Measurements from ENCODE around the gene METTL22. TPM values are rescaled to one million over a fixed set of nuclear protein-coding genes. Genes with fewer than 3 reads are reported as not detected.

Gene METTL22

GRCh38 chr16:8686879-8687278 lies 65.4 kb downstream of the METTL22 start:
- no peaks in the 10 kb centered on the region for H3K27me3 ChIP-seq (ENCODE audit: control insufficient read depth, insufficient read depth, low read length)
- no peak overlapping the region for H3K4me3 ChIP-seq (ENCODE audit: low read length)
- H3K36me3 ChIP-seq (ENCODE audit: insufficient read depth, low read length) = no peaks in the 10 kb centered on the region
- H3K9ac ChIP-seq (ENCODE audit: low read depth, low read length) = no peak overlapping the region
- no peaks in the 10 kb centered on the region for H3K9me3 ChIP-seq (replicated peaks; ENCODE audit: low read length)
- no peak overlapping the region for H3K4me2 ChIP-seq (ENCODE audit: low read length)
- no peaks in the 10 kb centered on the region for H3K4me1 ChIP-seq (ENCODE audit: control insufficient read depth, insufficient read depth, low read length)

GRCh38 chr16:8689686-8690085 lies 68.2 kb downstream of the METTL22 start:
- Histone ChIP-seq H3K4me2 (ENCODE audit: low read length) (no peak overlapping the region), H3K4me1 (ENCODE audit: control insufficient read depth, insufficient read depth, low read length) (no peaks in the 10 kb centered on the region), H3K9me3 (replicated peaks; ENCODE audit: low read length) (no peaks in the 10 kb centered on the region), H3K27me3 (ENCODE audit: control insufficient read depth, insufficient read depth, low read length) (no peaks in the 10 kb centered on the region), H3K4me3 (ENCODE audit: low read length) (no peak overlapping the region), H3K36me3 (ENCODE audit: insufficient read depth, low read length) (no peaks in the 10 kb centered on the region), H3K9ac (ENCODE audit: low read depth, low read length) (no peak overlapping the region)

- Histone ChIP-seq H3K9me3 (replicated peaks; ENCODE audit: low read length) (no peaks in the 10 kb centered on the region), H3K4me1 (ENCODE audit: control insufficient read depth, insufficient read depth, low read length) (no peaks in the 10 kb centered on the region), H3K27me3 (ENCODE audit: control insufficient read depth, insufficient read depth, low read length) (peaks cover 8% of the 10 kb centered on the region), H3K4me2 (ENCODE audit: low read length) (no peak overlapping the region), H3K4me3 (ENCODE audit: low read length) (no peak overlapping the region), H3K9ac (ENCODE audit: low read depth, low read length) (no peak overlapping the region), H3K36me3 (ENCODE audit: insufficient read depth, low read length) (no peaks in the 10 kb centered on the region)
Measured at GRCh38 chr16:8691728-8692127, 70.2 kb downstream of the METTL22 start.

- Histone ChIP-seq H3K4me3 (ENCODE audit: low read length) (no peak overlapping the region), H3K36me3 (ENCODE audit: insufficient read depth, low read length) (no peaks in the 10 kb centered on the region), H3K4me2 (ENCODE audit: low read length) (no peak overlapping the region), H3K9ac (ENCODE audit: low read depth, low read length) (no peak overlapping the region), H3K4me1 (ENCODE audit: control insufficient read depth, insufficient read depth, low read length) (no peaks in the 10 kb centered on the region), H3K9me3 (replicated peaks; ENCODE audit: low read length) (no peaks in the 10 kb centered on the region), H3K27me3 (ENCODE audit: control insufficient read depth, insufficient read depth, low read length) (peaks cover 12% of the 10 kb centered on the region)
Measured at GRCh38 chr16:8694795-8695728, 73.6 kb downstream of the METTL22 start.

- Histone ChIP-seq H3K9me3 (replicated peaks; ENCODE audit: low read length) (no peaks in the 10 kb centered on the region), H3K36me3 (ENCODE audit: insufficient read depth, low read length) (no peaks in the 10 kb centered on the region), H3K9ac (ENCODE audit: low read depth, low read length) (no peak overlapping the region), H3K4me1 (ENCODE audit: control insufficient read depth, insufficient read depth, low read length) (no peaks in the 10 kb centered on the region), H3K4me3 (ENCODE audit: low read length) (no peak overlapping the region), H3K27me3 (ENCODE audit: control insufficient read depth, insufficient read depth, low read length) (peaks cover 12% of the 10 kb centered on the region), H3K4me2 (ENCODE audit: low read length) (no peak overlapping the region)
Measured at GRCh38 chr16:8696880-8697279, 75.4 kb downstream of the METTL22 start.

- Histone ChIP-seq H3K36me3 (ENCODE audit: insufficient read depth, low read length) (no peaks in the 10 kb centered on the region), H3K9ac (ENCODE audit: low read depth, low read length) (no peak overlapping the region), H3K4me2 (ENCODE audit: low read length) (no peak overlapping the region), H3K27me3 (ENCODE audit: control insufficient read depth, insufficient read depth, low read length) (peaks cover 12% of the 10 kb centered on the region), H3K9me3 (replicated peaks; ENCODE audit: low read length) (no peaks in the 10 kb centered on the region), H3K4me3 (ENCODE audit: low read length) (no peak overlapping the region), H3K4me1 (ENCODE audit: control insufficient read depth, insufficient read depth, low read length) (no peaks in the 10 kb centered on the region)
Measured at GRCh38 chr16:8697965-8698364, 76.5 kb downstream of the METTL22 start.

Small RNA genes lying within 50 kb of the gene (small RNA-seq; reads per million reads assigned to genes)
- gene RN7SL743P = not detected

Measured in skeletal muscle satellite cell (primary cell).